ENCODE results near the gene ARHGEF26. TPM values are rescaled to one million over a fixed set of nuclear protein-coding genes. Genes with fewer than 3 reads are reported as not detected.

ARHGEF26 gene
- total RNA-seq, 1 donor from 2014 or later, result 29.2 TPM

DNA sequence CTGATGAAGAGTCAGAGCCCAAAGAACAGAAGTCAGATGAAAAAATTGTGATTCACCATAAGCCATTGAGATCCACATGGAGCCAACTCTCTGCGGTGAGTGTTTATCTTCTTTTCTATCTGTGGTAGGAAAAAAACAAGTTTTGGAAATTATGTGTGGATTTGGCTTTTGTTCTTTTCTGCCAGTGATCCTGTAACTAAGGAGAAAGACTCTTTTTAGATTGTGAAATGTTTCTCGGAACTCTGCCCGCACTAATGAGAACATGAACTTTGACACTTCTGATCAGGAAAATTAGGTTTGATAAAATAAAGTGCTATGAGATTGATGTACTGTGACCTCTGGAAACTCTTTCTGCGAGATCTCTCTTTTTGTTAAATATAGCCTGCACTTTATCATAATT lies 8.4 kb downstream of the ARHGEF26 start:
- Histone ChIP-seq H3K36me3 (peaks cover 0 to 3% of the 10 kb centered on the region in 2 donors), H3K4me1 (peaks cover 26% of the 10 kb centered on the region), H3K4me3 (no peak overlapping the region), H3K27ac (no peak overlapping the region), H3K9me3 (no peaks in the 10 kb centered on the region), H3K27me3 (no peaks in the 10 kb centered on the region)
- no peak for DNase-seq (ENCODE audit: extremely low spot score in 2 of 2)
- TF ChIP-seq, protein P1, sequence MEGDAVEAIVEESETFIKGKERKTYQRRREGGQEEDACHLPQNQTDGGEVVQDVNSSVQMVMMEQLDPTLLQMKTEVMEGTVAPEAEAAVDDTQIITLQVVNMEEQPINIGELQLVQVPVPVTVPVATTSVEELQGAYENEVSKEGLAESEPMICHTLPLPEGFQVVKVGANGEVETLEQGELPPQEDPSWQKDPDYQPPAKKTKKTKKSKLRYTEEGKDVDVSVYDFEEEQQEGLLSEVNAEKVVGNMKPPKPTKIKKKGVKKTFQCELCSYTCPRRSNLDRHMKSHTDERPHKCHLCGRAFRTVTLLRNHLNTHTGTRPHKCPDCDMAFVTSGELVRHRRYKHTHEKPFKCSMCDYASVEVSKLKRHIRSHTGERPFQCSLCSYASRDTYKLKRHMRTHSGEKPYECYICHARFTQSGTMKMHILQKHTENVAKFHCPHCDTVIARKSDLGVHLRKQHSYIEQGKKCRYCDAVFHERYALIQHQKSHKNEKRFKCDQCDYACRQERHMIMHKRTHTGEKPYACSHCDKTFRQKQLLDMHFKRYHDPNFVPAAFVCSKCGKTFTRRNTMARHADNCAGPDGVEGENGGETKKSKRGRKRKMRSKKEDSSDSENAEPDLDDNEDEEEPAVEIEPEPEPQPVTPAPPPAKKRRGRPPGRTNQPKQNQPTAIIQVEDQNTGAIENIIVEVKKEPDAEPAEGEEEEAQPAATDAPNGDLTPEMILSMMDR (IDR thresholded peaks at IDR 0.05), result no peak
- TF ChIP-seq POLR2AphosphoS5 (IDR thresholded peaks at IDR 0.05; ENCODE audit: insufficient read depth in 1 of 2, low read depth in 1 of 2), result no peak
- intact Hi-C loops (cut with DNase I), result no loop called here

DNA sequence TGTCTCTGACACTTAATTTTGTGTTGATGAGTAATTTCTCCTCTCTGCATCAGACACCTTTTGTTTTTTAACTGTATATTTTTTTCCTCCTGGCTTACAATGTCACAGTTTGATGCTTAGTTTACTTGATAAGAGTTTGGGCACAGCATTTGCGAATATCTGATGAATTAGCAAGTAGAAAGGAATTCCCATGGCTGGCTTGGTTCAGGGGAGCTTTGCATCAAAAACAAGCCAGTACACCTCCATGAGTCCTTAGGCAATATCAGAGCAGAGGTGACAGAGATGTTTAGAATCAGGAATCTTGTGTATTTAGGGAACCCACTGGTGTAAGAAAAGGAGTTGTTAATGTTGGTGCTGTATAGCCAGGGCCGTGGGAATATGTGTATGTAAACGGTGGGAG lies 9.3 kb downstream of the ARHGEF26 start:
- no peaks in the 10 kb centered on the region for H3K27me3 ChIP-seq
- TF ChIP-seq POLR2A (IDR thresholded peaks at IDR 0.05), result no peak
- TF ChIP-seq, protein P1 (IDR thresholded peaks at IDR 0.05), result no peak
- TF ChIP-seq POLR2AphosphoS5 (IDR thresholded peaks at IDR 0.05; ENCODE audit: insufficient read depth in 1 of 2, low read depth in 1 of 2), result no peak
- H3K4me3 ChIP-seq, result no peak overlapping the region
- intact Hi-C loops (cut with DNase I), result no loop called here
- no peak for DNase-seq (ENCODE audit: extremely low spot score in 2 of 2)
- peaks cover 0 to 3% of the 10 kb centered on the region in 2 donors for H3K36me3 ChIP-seq
- H3K9me3 ChIP-seq, result no peaks in the 10 kb centered on the region
- no peak overlapping the region for H3K27ac ChIP-seq
- H3K4me1 ChIP-seq, result peaks cover 23% of the 10 kb centered on the region

DNA sequence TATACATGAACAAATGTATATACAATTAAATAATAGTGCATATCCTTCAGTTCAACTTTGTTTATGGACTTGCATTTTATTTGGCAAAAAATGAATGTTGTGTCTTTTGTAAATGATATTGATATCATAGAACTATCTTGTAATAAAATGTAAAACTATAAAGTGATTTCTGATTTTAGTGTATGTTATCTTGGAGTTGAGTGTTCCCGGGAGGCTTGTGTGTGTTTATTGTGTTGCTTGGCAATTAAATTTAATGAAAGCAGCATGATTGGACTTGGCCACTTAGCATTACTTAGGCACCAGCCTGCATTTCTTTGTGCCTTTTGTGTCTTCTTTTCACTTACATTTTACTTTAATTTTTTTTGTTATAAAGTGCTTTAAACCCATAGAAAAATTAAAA lies 10.6 kb downstream of the ARHGEF26 start:
- Histone ChIP-seq H3K4me3 (no peak overlapping the region), H3K36me3 (peaks cover 0 to 3% of the 10 kb centered on the region in 2 donors), H3K27ac (no peak overlapping the region), H3K27me3 (no peaks in the 10 kb centered on the region), H3K4me1 (peaks cover 12% of the 10 kb centered on the region), H3K9me3 (no peaks in the 10 kb centered on the region)
- intact Hi-C loops (cut with DNase I), result no loop called here
- no peak for TF ChIP-seq POLR2AphosphoS5 (IDR thresholded peaks at IDR 0.05; ENCODE audit: insufficient read depth in 1 of 2, low read depth in 1 of 2)
- no peak for TF ChIP-seq POLR2A (IDR thresholded peaks at IDR 0.05)
- no peak for DNase-seq (ENCODE audit: extremely low spot score in 2 of 2)

DNA sequence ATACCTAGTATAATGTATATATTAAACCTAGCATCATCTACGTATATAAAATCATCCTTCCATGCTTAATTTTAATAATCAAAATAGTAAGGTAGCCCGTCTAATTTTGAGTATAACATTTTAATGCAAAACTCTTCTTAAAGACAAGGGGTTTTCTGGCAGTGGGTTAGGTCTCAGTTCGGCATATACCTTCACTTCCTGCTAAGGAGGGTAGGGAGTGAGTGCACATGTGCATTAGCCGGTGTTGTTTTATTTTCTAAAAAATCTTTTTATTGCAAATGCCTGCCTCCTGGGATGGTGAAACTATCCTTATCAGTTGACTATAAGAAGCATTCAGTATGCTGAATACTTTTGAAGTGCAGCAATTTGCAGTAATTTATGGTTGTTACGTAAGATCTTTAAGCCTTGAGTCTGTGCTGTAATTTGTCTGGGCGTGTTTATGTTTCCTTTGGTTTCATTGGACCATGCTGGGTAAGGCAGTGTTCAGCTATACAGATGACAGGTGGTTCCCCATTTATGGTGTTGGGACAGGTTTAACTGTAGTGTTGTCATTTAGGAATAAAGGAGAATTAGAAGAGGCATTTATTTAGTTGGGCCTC lies 11.7 kb downstream of the ARHGEF26 start:
- TF ChIP-seq, protein P1 (IDR thresholded peaks at IDR 0.05), result no peak
- TF ChIP-seq POLR2A (IDR thresholded peaks at IDR 0.05) (no peak), POLR2AphosphoS5 (IDR thresholded peaks at IDR 0.05; ENCODE audit: insufficient read depth in 1 of 2, low read depth in 1 of 2) (peak in 1 of 2 donors; percentile 73)
- intact Hi-C loops (cut with DNase I), result no loop called here
- H3K36me3 ChIP-seq, result peaks cover 0 to 3% of the 10 kb centered on the region in 2 donors
- H3K4me1 ChIP-seq, result peaks cover 12% of the 10 kb centered on the region
- no peak overlapping the region for H3K4me3 ChIP-seq
- H3K27ac ChIP-seq, result no peak overlapping the region
- no peaks in the 10 kb centered on the region for H3K9me3 ChIP-seq
- no peak for DNase-seq (ENCODE audit: extremely low spot score in 2 of 2)
- H3K27me3 ChIP-seq, result no peaks in the 10 kb centered on the region

DNA sequence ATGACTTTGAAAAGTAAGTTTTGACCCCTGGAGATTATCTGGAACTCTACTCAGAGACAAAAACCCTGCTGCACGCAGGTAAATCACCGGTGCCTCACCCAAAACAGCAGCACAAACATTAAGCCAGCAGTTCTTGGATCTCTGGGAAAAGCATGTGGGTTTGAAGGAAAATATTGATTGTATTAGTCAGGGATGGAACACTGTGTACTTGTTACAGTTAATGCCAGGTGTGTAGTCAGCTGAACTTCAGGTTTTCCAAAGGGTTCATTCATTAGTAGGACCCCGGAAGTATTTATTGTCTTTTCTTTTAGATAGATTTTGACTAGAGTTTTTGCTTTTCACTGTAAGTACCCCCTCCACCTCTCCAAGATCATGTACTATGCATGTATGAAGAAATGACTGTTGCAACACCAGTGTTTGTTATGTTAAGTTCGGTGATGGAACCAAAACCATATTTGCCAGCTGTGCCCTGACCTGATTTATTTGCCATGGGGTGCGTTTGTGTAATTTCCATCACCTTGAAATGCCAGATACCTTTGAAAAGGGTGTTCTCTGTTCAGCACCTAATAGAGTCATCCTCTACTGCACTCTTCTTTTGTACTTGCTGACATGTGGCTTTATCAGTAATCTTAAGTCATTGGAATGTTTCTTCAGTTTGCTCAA lies 14.5 kb downstream of the ARHGEF26 start:
- H3K27ac ChIP-seq, result no peak overlapping the region
- H3K27me3 ChIP-seq, result no peaks in the 10 kb centered on the region
- no peak for TF ChIP-seq POLR2AphosphoS5 (IDR thresholded peaks at IDR 0.05; ENCODE audit: insufficient read depth in 1 of 2, low read depth in 1 of 2)
- TF ChIP-seq POLR2A (IDR thresholded peaks at IDR 0.05), result no peak
- intact Hi-C loops (cut with DNase I), result no loop called here
- H3K36me3 ChIP-seq, result no peaks in the 10 kb centered on the region
- no peaks in the 10 kb centered on the region for H3K9me3 ChIP-seq
- H3K4me1 ChIP-seq, result peaks cover 5% of the 10 kb centered on the region
- H3K4me3 ChIP-seq, result no peak overlapping the region
- no peak for DNase-seq (ENCODE audit: extremely low spot score in 2 of 2)

DNA sequence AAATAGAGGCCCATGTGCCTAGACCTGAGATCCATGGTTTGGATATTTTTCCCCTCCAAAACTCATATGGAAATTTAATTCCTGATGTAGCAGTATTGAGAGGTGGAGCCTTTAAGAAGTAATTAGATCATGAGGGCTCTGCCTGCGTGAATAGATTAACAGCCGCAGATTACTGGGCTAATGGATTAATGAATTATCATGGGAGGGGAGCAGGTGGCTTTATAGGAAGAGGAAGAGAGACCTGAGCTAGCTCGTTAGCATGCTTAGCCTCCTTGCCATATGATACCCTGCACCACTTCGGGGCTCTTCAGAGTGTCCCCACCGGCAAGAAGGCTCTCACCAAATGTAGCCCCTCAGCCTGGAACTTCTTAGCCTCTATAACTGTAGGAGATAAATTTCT lies 15.8 kb downstream of the ARHGEF26 start:
- H3K4me3 ChIP-seq, result no peak overlapping the region
- intact Hi-C loops (cut with DNase I), result no loop called here
- no peaks in the 10 kb centered on the region for H3K9me3 ChIP-seq
- H3K27ac ChIP-seq, result no peak overlapping the region
- H3K4me1 ChIP-seq, result peaks cover 2% of the 10 kb centered on the region
- H3K27me3 ChIP-seq, result no peaks in the 10 kb centered on the region
- no peak for DNase-seq (ENCODE audit: extremely low spot score in 2 of 2)
- TF ChIP-seq, protein P1 (IDR thresholded peaks at IDR 0.05), result no peak
- no peak for TF ChIP-seq POLR2A (IDR thresholded peaks at IDR 0.05)
- TF ChIP-seq POLR2AphosphoS5 (IDR thresholded peaks at IDR 0.05; ENCODE audit: insufficient read depth in 1 of 2, low read depth in 1 of 2), result no peak
- H3K36me3 ChIP-seq, result no peaks in the 10 kb centered on the region

Measured in vagina (tissue), 2 donors.